Skin of body (tissue), 2 donors: ENCODE results near the gene NFATC1. TPM values are rescaled to one million over a fixed set of nuclear protein-coding genes. Genes with fewer than 3 reads are reported as not detected.
A peak's percentile ranks its signal among the peaks of the same experiment; 100 is the strongest.

Source experiments
- DNase-seq: peaks from one replicate; lab custom pipeline; 2025; lab: John Stamatoyannopoulos, UW
- total RNA-seq: library from RNA; depleted of rRNA; stranded (reverse); fragments of >200 nt; gene quantifications from one replicate; pipeline ENCODE4 v1.2.3, GENCODE V29; 2014

Gene NFATC1
- total RNA-seq, result 18.7 TPM

DNA sequence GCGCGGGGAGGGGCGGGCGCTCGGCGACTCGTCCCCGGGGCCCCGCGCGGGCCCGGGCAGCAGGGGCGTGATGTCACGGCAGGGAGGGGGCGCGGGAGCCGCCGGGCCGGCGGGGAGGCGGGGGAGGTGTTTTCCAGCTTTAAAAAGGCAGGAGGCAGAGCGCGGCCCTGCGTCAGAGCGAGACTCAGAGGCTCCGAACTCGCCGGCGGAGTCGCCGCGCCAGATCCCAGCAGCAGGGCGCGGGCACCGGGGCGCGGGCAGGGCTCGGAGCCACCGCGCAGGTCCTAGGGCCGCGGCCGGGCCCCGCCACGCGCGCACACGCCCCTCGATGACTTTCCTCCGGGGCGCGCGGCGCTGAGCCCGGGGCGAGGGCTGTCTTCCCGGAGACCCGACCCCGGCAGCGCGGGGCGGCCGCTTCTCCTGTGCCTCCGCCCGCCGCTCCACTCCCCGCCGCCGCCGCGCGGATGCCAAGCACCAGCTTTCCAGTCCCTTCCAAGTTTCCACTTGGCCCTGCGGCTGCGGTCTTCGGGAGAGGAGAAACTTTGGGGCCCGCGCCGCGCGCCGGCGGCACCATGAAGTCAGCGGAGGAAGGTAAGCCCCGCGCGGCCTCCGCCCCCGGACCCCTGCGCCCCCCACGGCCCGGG, at the start of gene NFATC1:
NFATC1 (plus strand) TSS at position 170 of the 644 bp plus-strand sequence; CDS start at position 465, 295 bp downstream.
- peak; percentile 70 for DNase-seq

DNA sequence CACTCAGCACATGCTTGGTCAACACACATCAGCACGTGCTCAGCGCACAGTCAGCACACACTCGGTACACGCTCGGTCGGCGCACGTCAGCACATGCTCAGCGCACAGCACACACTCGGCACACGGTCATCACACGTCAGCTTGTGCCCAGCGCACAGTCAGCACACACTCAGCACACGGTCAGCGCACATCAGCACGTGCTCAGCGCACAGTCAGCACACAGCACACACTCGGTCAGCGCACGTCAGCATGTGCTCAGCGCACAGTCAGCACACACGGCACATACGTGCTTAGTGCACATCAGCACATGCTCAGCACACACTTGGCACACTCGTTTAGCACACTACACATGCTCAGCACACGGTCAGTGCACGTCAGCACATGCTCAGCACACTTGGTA, 49.7 kb upstream of the NFATC1 start:
- DNase-seq, result no peak

DNA sequence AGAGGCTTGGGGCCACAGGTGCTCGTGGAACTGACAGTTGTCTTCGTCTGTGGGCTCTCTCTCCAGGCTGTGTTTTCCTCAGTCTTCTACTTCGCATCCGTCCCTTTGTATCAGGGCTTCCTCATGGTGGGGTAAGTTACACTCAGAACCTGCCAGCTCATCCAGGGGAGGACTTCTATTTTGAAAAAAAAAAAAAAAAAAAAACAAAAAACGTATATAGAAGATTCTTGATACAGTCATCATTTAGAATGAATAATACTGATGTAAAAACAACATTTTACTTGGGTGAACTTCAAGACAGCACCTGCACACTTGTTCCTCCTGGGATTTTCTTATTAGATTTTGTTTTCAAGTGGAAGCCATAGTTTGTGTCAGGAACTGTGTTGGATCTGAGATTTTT, 47.7 kb upstream of the NFATC1 start:
- no peak for DNase-seq

DNA sequence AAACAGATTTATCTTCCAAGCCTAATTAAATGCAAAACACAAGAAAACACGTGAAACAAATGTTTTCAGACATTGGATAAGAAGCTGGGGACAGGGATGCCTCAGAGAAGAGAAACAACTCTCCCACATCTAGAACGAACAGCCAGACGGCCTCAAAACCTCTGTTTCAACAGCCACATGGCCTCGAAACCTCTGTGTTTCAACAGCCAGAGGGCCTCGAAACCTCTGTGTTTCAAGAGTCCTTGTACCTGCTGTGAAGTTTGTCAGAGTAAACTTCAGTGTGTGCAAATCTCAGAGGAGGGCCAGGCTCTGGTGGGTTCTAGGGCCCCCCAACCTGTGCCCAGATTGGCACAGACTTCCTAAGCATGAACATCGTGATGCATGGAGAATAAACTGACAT, 43.3 kb upstream of the NFATC1 start:
- DNase-seq, result no peak

DNA sequence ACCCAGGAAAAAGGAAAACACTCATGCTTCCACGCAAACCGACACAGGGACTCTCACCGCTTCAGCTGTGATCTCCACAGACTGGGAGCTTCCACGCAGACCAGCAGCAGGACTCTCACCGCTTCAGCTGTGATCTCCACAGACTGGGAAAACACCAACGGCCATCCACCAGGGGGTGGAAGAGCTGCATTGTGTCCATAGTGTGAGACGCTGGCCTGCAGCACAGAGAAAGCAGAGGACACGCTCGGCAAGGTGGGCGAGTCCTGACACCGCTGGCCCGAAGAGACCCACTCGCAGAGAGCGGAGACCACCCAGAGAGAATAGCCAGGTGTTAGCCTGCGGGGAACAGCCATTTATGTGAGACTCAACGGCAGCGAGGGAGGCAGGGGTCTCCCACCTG, 42.5 kb upstream of the NFATC1 start:
- DNase-seq, result no peak

DNA sequence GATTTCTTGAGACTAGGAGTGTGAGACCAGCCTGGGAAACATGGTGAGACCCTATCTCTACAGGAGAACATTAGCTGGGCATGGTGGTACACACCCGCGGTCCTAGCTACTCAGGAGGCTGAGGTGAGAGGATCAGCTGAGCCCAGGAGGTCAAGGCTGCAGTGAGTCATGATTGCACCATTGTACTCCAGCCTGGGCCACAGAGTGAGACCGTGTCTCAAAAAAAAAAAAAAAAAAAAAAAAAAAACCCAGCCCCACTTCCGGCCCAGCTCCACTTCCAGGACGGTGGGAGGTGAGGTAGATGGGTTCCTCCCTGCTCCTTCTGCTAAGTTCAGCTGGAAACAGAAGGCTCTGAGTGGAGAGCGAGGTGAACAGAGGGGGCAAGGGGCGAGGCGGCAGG, 41.4 kb upstream of the NFATC1 start:
- no peak for DNase-seq

DNA sequence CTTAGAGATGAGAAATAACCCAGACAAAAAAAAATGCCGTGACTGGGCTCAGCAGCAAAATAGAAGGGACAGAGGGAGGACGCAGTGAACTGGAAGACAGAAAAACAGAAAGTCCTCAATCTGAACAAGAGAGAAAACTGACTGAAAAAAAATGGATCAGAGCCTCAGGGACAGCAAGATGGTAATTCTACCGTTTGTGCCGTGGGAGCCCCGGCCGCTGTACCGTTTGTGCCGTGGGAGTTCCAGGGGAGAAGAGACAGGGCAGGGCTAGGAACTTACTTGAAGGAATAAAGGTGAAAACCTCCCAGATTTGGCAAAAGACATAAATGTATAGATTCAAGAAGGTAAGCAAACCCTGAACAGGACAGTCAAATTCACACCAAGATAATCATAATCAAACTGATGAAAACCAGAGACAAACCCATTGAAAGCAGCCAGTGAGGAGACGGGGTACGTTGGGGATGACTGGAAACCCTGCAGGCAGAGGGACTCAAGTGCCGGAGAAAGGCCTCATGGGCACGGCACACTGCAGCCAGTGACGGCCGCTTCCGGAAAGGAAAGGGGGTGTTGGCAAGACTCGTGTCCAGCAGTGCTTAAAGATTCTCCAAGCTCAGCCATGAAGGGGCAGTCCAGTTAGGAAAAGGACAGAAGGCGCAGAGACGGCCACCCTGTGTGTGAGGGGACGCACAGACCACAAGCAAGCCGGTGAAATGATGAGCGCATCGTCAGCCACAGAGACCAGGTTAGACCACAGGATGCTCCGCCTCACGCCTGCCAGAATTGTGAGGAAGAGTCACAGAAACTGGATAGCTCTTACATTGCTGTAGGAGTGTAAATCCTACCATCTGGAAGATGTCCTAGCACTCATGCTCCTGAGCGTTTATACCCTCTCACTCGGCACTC, 40.0 kb upstream of the NFATC1 start:
- DNase-seq, result no peak

DNA sequence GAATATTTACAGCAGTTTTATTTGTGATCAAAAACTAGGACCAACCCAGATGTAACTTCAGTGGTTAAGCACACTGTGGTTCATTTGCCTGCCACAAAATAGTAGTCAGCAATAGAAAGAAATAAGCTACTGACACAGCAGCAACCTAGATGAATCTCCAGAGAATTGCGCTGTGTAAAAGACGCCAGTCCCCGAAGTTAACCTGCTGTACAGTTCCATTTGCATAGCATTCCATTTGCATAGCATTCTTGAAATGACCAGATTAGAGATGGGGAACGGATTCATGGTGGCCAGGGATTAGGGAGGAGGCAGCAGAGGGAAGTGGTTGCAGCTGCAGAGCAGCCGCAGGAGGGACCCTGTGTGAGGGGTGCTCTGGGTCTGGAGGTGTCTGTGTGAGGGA, 39.3 kb upstream of the NFATC1 start:
- no peak for DNase-seq

DNA sequence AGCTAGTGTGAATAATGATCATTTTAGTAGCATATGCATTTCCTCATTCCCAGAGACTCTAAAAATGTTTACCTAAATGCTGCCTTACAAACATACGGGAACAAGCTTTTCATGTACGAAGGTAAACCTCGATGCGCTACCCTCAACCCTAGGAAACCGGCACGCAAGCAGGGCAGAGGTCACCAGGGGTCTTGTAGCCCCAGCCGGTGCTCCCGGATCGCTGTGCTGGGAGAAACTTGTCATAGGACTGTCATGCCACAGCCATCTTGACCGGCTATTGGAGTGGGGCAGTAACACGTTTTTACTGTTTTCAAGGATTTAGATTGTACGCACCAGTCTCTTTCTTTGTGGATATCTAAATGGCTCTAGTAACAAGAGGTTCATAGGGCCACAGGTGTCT, 34.8 kb upstream of the NFATC1 start:
- no peak for DNase-seq

DNA sequence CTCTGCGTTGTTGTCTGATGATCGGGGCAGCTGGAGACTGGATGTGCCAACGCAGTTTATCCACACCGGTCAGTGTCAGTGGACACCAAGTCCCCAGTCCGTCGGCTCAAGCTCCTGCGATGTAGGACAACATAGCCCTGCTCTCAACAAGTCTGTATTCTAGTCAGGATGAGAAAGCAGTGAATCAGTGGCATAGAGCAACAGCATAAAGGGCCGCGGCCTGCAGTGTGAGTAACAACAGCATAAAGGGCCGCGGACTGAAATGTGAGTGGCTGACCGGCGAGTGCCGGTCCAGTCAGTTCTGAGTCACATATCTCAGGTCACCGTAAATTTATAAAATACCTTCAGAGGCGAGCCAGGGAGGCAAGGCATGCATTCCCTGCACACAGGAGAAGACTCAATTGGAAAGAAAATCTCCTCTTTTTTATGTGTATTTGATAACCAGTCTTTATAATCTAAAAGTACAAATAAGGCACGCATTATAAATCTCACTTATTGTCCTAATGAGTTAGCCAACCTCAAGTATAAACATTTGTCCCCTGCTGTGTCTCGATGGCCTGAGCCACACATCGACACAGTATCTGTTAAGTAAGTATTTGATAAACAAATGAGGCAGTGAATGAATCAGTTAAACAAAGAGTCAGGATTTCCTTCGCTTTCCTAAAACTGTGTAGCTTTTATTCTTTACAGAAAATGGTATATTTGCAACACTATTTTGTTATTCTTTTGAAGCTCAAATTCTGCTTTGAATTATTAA, 33.8 kb upstream of the NFATC1 start:
- DNase-seq, result no peak

DNA sequence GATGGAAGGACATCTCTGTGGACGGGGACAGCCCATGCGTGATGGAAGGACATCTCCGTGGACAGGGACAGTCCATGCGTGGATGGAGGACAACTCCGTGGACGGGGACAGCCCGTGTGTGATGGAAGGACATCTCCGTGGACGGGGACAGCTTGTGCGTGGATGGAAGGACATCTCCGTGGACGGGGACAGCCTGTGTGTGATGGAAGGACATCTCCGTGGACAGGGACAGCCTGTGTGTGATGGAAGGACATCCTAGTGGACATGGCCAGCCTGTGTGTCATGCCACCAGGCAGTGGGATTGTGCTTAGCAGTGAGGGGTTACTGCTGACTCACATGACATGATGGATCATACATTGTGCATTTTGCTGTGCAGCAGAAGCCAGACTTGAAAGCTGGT, 30.0 kb upstream of the NFATC1 start:
- DNase-seq, result no peak

DNA sequence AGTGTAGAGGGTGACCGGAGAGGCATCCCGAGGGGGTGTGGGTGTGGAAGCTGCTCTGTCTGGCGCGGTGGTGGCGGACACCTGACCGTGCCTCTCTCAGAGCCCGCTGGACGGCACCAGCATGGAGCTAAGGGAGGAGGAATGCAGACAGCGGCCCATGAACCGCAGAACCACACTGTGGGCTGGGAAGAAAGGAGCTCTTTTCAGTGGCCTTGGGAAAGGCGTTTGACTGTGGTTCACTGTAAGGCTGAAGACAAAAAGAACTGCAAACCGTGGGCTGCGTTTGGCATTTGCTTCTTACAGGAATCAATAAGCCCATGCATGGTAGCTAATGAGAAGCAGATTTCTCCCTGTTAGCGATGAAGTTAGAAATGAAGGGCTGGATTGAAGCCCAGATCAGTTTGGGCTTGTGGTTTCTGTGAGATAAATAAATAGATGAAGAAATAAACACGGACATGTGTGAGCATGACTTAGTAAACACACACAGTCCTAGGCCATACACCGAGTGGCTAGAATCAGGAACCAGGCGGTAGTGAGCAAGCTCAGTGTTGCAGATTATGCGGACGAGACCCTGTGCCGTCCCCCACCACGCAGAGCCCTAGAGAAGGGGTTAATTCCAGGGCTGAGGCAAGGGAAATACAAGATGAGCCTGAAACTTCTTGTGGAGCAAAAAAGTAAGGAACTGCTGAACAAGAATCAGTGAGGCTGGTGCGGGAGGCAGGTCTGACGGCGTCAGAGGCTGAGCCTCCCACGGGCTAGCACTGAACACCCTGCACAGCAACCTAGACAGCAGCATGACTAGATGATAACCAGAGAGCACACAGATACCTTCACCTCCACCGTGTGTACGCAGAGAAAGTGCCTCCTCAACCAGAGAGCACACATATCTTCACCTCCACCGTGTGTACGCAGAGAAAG, 29.3 kb upstream of the NFATC1 start:
- peak; percentile 95 for DNase-seq

DNA sequence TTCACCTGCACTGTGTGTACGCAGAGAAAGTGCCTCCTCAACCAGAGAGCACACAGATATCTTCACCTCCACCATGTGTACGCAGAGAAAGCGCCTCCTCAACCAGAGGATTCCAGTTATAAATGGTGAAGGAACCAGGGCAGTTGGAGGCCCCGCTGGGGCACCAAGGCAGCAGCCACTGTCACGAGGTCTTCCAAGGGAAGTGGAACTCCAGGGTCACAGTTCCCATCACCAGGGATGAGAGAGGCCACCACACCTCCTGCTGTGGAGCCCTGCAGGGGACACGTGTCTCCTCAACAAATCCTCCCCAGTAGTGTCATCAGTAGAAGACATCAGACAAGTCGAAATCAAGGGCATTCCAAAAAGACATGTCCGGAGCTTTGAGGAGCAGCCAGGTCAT, 28.2 kb upstream of the NFATC1 start:
- no peak for DNase-seq

DNA sequence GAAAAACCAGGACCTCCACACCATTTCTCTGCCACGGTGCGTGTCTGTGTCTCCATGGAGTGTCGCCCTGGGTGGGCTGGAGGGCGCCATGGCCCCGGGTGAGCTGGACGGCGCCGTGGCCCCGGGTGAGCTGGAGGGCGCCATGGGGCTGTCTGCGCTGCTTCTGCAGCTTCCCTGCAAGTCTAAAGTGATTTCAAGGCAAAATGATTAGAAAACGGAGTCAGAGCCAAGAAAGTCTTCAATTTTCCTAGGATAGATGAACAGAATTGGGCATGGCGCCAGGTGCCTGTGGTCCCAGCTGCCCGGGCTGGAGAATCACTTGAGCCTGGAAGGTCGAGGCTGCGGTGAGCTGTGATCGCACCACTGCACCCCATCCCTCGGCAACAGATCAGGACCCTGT, 27.7 kb upstream of the NFATC1 start:
- DNase-seq, result no peak

DNA sequence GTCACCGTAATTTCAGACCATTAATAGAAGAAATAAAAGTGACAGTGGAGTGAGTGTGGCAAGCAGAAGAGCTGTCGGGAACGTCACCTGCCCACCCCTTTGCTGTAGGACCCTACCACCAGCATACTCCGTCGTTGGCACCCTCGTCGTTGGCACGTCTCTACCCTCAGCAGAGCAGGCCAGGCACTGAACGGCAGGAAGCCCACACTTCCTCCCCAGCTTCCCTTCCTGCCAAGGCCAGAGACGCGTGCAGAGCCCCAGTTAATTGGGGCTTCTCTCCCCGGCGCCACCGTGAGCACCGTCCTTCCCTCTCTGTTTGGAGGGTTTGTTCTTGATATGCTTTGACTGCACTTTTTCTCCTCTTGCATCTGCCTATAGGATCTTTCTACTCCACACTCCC, 27.0 kb upstream of the NFATC1 start:
- no peak for DNase-seq

DNA sequence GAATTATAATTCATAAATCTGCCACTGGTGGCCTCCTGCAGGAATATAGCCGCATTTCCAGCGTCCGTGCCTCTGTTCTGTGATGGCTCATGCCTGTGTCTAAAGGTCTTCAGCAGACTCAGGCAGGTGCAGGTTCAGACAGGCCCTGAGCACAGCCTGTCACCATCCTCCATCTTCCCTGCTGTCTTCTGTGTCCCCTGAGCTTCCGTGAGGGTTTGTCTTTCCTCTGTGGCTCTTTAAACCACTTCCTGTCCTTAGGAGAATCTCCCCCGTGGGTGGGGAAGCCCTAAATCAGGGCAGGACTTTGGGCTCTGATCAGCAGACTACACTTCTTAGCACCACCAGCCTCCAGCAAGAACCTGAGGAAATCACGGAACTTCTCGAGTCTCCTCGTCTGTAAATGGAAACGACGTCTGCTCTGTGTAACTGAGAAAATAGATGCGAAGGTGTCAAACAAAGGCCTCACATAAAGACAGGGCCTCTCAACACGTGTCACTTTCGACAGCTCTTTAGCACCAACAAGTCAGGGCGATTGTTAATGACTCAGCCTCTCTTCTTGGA, 24.1 kb upstream of the NFATC1 start:
- DNase-seq, result no peak

DNA sequence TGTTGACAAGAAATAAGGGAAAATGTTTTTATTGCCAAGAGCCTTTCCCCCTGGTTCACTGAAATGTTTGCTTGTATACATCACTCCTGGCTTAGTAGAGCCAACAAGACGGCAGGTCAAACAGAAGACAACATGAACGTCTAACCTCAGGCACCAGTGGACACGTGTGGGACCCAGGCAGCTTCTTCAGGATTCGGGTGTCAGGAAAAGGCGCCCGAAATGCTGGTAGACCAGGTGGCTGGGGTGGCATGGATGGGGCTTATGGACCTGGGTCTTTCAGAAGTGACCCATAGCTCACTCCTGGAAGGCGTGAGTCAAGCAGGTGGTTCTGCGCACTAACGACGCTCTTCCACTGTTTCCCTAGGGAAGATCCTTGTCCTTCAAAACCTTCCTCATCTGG, 23.3 kb upstream of the NFATC1 start:
- no peak for DNase-seq

DNA sequence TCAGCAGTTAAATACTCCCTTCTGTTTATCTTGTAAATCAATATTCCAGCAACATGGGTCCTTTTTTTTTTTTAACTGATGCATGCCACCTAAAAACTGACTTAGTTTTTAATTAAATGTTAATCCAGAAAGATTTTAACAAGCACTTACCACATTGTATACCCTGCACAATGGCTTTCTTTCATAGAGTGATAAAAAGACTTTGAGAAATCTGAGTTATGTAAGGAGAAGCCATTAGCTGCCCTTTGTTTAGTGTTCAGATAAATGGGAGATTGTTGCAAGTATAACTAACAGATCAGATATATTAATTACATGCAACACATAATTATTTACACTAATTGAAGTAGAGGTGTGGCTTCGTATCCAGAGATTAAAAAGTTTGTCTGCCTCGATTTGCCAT, 22.7 kb upstream of the NFATC1 start:
- DNase-seq, result no peak

DNA sequence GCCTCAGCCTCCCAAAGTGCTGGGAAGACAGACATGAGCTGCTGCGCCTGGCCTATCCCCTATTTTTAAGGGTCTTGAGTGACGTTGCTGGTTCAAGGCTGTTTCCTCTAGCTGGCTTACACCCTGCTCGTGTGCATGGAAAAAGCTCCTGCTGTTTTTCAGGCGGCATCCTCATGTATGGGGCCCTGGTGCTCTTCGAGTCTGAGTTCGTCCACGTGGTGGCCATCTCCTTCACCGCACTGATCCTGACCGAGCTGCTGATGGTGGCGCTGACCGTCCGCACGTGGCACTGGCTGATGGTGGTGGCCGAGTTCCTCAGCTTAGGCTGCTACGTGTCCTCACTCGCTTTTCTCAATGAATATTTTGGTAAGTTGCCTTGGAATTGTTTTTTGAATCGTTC, 22.0 kb upstream of the NFATC1 start:
- DNase-seq, result no peak

DNA sequence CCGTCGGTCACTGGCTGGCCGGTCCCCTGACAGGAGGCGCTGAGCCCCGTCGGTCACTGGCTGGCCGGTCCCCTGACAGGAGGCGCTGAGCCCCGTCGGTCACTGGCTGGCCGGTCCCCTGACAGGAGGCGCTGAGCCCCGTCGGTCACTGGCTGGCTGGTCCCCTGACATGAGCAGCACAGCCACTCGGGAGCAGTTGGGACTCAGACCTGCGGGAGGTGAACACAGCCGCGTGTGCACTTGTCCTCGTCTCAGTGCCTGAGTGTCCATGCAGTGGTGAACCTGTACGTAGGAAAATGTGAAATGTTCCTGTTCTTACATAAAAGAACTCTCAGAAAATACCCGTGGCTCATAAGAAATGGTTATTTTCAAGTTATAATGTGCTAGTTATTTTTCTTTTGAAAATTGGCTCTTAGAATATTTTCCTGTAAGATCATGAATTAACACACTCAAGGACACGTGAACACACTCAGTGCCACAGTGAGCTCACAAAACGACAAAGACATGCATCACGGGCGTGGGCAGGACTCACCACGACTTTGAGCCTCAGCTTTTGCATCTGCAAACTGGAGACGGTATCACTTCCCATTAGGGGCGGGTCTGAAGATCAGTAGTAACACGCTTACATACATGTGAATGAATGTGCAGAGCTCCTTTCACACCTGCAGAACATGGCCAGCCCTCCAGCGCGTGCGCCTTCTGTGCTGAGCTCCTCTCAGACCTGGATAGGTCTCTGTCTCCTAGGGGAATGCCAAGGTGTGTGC, 21.1 kb upstream of the NFATC1 start:
- DNase-seq, result no peak
